ENCODE data around the gene PRSS53. TPM values are rescaled to one million over a fixed set of nuclear protein-coding genes. Genes with fewer than 3 reads are reported as not detected.

PRSS53 gene
- total and polyA plus RNA-seq, 10 of the 15 experiments (the other 5 are each of a cell fraction or from before 2014, with no cell fraction given), result 0.35 to 3.4 (median 0.88) TPM; not detected in 2

DNA sequence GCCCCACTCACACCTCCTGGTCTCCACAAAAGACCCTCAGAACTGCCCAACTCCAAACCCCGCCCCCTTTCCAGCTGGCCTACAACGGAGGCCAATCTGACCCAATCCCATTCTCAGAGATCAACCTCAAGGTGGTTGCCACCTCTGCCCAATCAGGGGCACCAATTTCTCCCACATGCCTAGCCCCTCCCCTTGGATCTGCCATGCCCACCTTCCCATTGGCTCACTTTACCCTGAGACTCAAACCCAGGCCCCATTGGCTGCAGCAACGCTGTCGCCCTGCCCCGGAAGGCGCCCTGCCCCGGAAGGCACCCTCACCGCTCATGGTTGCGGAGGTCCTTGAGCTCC is 25.3 kb downstream of the PRSS53 start:
- Histone ChIP-seq H4K20me1 (ENCODE audit: control insufficient read depth, insufficient read depth) (no peaks in the 10 kb centered on the region), H3K79me2 (ENCODE audit: control insufficient read depth, insufficient read depth, low read length) (peaks cover 6% of the 10 kb centered on the region), H3K4me2 (ENCODE audit: control insufficient read depth, insufficient read depth) (no peak overlapping the region), H3K27ac (ENCODE audit: control insufficient read depth, insufficient read depth) (no peak overlapping the region), H2AFZ (ENCODE audit: control insufficient read depth, low read depth, low read length) (no peak overlapping the region), H3K36me3 (ENCODE audit: control insufficient read depth in 2 of 2, insufficient read depth in 2 of 2, low read length in 1 of 2) (peaks cover 11 to 23% of the 10 kb centered on the region in 2 experiments), H3K9ac (ENCODE audit: control insufficient read depth, insufficient read depth, low read length) (no peak overlapping the region), H3K9me3 (replicated peaks; ENCODE audit: control insufficient read depth, insufficient read depth, low read length) (no peaks in the 10 kb centered on the region), H3K4me3 (no peak overlapping the region), H3K27me3 (replicated peaks in 1 of 2; ENCODE audit: control insufficient read depth in 2 of 2, insufficient read depth in 2 of 2, low read length in 1 of 2) (no peaks in the 10 kb centered on the region), H3K4me1 (ENCODE audit: control insufficient read depth, insufficient read depth, low read length) (no peaks in the 10 kb centered on the region)
- ChIA-PET RAD21 (ENCODE audit: unreplicated experiment) (no interaction called here), CTCF (no interaction called here), SMC1A (ENCODE audit: uncharacterized antibody, unreplicated experiment) (no interaction called here), POLR2A (interaction anchor here (0.6 kb wide), 2 partner anchors 7 to 234 kb away, joined by 5 to 6 read pairs; no protein-coding TSS in a partner anchor)
- in situ Hi-C loops (cut with MboI), result no loop called here
- intact Hi-C loops (cut with micrococcal nuclease; ENCODE audit: unreplicated experiment), result no loop called here
- DNase-seq (ENCODE audit: low read depth, low spot score) (no peak), ATAC-seq (no peak), FAIRE-seq (no peak)
- BruUV-seq (replicated peaks), result no TSS peak
- WGBS (ENCODE audit: insufficient coverage, insufficient replicate concordance, low lambda C conversion rate, missing lambda C conversion rate), result 98% methylated on average over 9 of the region's 9 CpGs
- TF ChIP-seq SUZ12 (IDR thresholded peaks at IDR 0.05; ENCODE audit: unreplicated experiment), result no peak

DNA sequence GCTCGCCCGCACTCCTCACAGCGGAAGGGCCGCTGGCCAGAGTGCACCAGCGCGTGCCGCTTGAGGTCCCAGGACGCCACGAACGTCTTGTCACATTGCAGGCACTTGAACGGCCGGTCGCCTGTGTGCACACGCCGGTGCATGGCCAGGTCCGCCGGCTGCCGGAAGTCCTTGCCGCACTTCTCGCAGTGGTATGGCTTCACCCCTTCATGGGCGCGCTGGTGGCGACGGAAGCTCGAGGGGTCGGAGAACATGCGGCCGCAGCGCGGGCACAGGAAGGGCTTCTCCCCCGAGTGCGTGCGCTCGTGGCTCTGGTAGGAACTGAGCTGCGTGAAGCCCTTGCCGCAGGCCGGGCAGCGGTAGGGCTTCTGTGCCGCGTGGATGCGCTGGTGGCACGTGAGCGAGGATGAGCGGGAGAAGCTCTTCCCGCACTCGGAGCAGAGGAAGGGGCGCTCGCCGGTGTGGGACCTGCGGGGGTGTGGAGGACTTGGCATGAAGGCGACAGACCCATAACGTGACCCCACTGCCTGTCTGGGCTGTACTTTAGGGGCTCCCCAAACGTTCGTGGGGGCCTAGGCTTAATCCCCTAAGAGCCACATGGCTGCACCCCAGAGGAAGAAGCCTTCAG is 26.8 kb downstream of the PRSS53 start:
- RAD21 ChIA-PET (ENCODE audit: unreplicated experiment), result no interaction called here

More for the DNA sequence above, 26.8 kb downstream of the PRSS53 start:
- DNase-seq (ENCODE audit: low read depth, low spot score) (no peak), ATAC-seq (no peak), FAIRE-seq (no peak)
- Histone ChIP-seq H3K9me3 (replicated peaks; ENCODE audit: control insufficient read depth, insufficient read depth, low read length) (no peaks in the 10 kb centered on the region), H3K9ac (ENCODE audit: control insufficient read depth, insufficient read depth, low read length) (no peak overlapping the region), H3K4me1 (ENCODE audit: control insufficient read depth, insufficient read depth, low read length) (no peaks in the 10 kb centered on the region), H3K27me3 (replicated peaks in 1 of 2; ENCODE audit: control insufficient read depth in 2 of 2, insufficient read depth in 2 of 2, low read length in 1 of 2) (no peaks in the 10 kb centered on the region), H3K4me3 (no peak overlapping the region), H3K27ac (ENCODE audit: control insufficient read depth, insufficient read depth) (no peak overlapping the region), H3K36me3 (ENCODE audit: control insufficient read depth in 2 of 2, insufficient read depth in 2 of 2, low read length in 1 of 2) (peaks cover 11 to 23% of the 10 kb centered on the region in 2 experiments), H2AFZ (ENCODE audit: control insufficient read depth, low read depth, low read length) (no peak overlapping the region), H4K20me1 (ENCODE audit: control insufficient read depth, insufficient read depth) (no peaks in the 10 kb centered on the region), H3K79me2 (ENCODE audit: control insufficient read depth, insufficient read depth, low read length) (no peaks in the 10 kb centered on the region; the same call in 1 of the 2 replicates), H3K4me2 (ENCODE audit: control insufficient read depth, insufficient read depth) (no peak overlapping the region)
- in situ Hi-C loops (cut with MboI), result no loop called here
- ChIA-PET CTCF (interaction anchor here (0.7 kb wide), 1 partner anchor 98 kb away, joined by 3 read pairs; no protein-coding TSS in a partner anchor), POLR2A (interaction anchor here (0.6 to 1.0 kb wide), 3 partner anchors 65 to 95 kb away, joined by 3 to 7 read pairs (median 4); no protein-coding TSS in a partner anchor), SMC1A (ENCODE audit: uncharacterized antibody, unreplicated experiment) (no interaction called here)
- WGBS (ENCODE audit: insufficient coverage, insufficient replicate concordance, low lambda C conversion rate, missing lambda C conversion rate), result 95% methylated on average over 48 of the region's 54 CpGs
- no TSS peak for BruUV-seq (replicated peaks)
- TF ChIP-seq IKZF2 (IDR thresholded peaks at IDR 0.05), result no peak
- TF ChIP-seq SMC3 (IDR thresholded peaks at IDR 0.05; ENCODE audit: borderline replicate concordance, low read length), result no peak
- no peak for TF ChIP-seq CHD4 (IDR thresholded peaks at IDR 0.05)
- TF ChIP-seq NR2C1 (IDR thresholded peaks at IDR 0.05), result no peak
- TF ChIP-seq, protein P1, sequence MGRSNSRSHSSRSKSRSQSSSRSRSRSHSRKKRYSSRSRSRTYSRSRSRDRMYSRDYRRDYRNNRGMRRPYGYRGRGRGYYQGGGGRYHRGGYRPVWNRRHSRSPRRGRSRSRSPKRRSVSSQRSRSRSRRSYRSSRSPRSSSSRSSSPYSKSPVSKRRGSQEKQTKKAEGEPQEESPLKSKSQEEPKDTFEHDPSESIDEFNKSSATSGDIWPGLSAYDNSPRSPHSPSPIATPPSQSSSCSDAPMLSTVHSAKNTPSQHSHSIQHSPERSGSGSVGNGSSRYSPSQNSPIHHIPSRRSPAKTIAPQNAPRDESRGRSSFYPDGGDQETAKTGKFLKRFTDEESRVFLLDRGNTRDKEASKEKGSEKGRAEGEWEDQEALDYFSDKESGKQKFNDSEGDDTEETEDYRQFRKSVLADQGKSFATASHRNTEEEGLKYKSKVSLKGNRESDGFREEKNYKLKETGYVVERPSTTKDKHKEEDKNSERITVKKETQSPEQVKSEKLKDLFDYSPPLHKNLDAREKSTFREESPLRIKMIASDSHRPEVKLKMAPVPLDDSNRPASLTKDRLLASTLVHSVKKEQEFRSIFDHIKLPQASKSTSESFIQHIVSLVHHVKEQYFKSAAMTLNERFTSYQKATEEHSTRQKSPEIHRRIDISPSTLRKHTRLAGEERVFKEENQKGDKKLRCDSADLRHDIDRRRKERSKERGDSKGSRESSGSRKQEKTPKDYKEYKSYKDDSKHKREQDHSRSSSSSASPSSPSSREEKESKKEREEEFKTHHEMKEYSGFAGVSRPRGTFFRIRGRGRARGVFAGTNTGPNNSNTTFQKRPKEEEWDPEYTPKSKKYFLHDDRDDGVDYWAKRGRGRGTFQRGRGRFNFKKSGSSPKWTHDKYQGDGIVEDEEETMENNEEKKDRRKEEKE (IDR thresholded peaks at IDR 0.05), result no peak
- no peak for TF ChIP-seq ZSCAN29 (IDR thresholded peaks at IDR 0.05)
- no peak for TF ChIP-seq TCF3 (IDR thresholded peaks at IDR 0.05; ENCODE audit: borderline replicate concordance, insufficient read depth, low read depth, low read length)
- no peak for TF ChIP-seq DPF2 (IDR thresholded peaks at IDR 0.05)
- TF ChIP-seq, protein P2, sequence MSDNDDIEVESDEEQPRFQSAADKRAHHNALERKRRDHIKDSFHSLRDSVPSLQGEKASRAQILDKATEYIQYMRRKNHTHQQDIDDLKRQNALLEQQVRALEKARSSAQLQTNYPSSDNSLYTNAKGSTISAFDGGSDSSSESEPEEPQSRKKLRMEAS (IDR thresholded peaks at IDR 0.05; ENCODE audit: low read depth, low read length), result no peak
- no peak for TF ChIP-seq SRF (IDR thresholded peaks at IDR 0.05; ENCODE audit: low read depth in 2 of 2, low read length in 2 of 2)
- TF ChIP-seq CBX5 (IDR thresholded peaks at IDR 0.05; ENCODE audit: low read depth), result no peak
- intact Hi-C loops (cut with micrococcal nuclease; ENCODE audit: unreplicated experiment), result no loop called here

All from GM12878 (cell line).